Astrocyte of the hippocampus (primary cell): ENCODE results near the gene PLEKHM3.

ENCODE experiments used
- DNase-seq: peaks from one replicate; pipeline ENCODE4 v3.0.0; 2011; ENCODE audit warnings: low read depth, low spot score

PLEKHM3 gene

GRCh38 chr2:208025037-208025813, at the start of gene PLEKHM3:
PLEKHM3 (minus strand) TSS chr2:208025527; CDS start chr2:208001639, 23,888 bp downstream.
- DNase-seq = peak; percentile 94

GRCh38 chr2:208074610-208075356, 49.5 kb upstream of the PLEKHM3 start:
- DNase-seq = no peak

GRCh38 chr2:208072250-208072892, 47.0 kb upstream of the PLEKHM3 start:
- DNase-seq = peak; percentile 86

GRCh38 chr2:208069186-208069585, 43.9 kb upstream of the PLEKHM3 start:
- DNase-seq = no peak

- no peak for DNase-seq
Observed at GRCh38 chr2:208066016-208066415, 40.7 kb upstream of the PLEKHM3 start.

GRCh38 chr2:208065476-208065875, 40.1 kb upstream of the PLEKHM3 start:
- DNase-seq = no peak

- DNase-seq = peak; percentile 96
Observed at GRCh38 chr2:208064220-208064961, 39.1 kb upstream of the PLEKHM3 start.

- no peak for DNase-seq
Observed at GRCh38 chr2:208062961-208063360, 37.6 kb upstream of the PLEKHM3 start.

- peak; percentile 48 for DNase-seq
Observed at GRCh38 chr2:208062113-208062512, 36.8 kb upstream of the PLEKHM3 start.

GRCh38 chr2:208057108-208057507, 31.8 kb upstream of the PLEKHM3 start:
- DNase-seq = no peak

GRCh38 chr2:208049441-208049840, 24.1 kb upstream of the PLEKHM3 start:
- DNase-seq = no peak

- DNase-seq = no peak
Observed at GRCh38 chr2:208049006-208049405, 23.7 kb upstream of the PLEKHM3 start.

- DNase-seq = no peak
Observed at GRCh38 chr2:208047840-208048239, 22.5 kb upstream of the PLEKHM3 start.

- peak; percentile 42 for DNase-seq
Observed at GRCh38 chr2:208046686-208047085, 21.4 kb upstream of the PLEKHM3 start.

GRCh38 chr2:208042450-208042849, 17.1 kb upstream of the PLEKHM3 start:
- no peak for DNase-seq

GRCh38 chr2:208042041-208042440, 16.7 kb upstream of the PLEKHM3 start:
- peak; percentile 35 for DNase-seq

- DNase-seq = peak; percentile 91
Observed at GRCh38 chr2:208040199-208041171, 15.2 kb upstream of the PLEKHM3 start.

- DNase-seq = peak; percentile 69
Observed at GRCh38 chr2:208039376-208040110, 14.2 kb upstream of the PLEKHM3 start.

GRCh38 chr2:208037564-208038487, 12.5 kb upstream of the PLEKHM3 start:
- no peak for DNase-seq
